ENCODE data around the gene CDK2.
"Not testable (repeated sequence)": the region's sequence is repeated elsewhere in the genome, so short reads cannot be mapped to it uniquely, and the experiment has no call there.

The CDK2 gene

GRCh38 chr12:55966408-55967281, at the start of gene CDK2:
Gene CDK2, plus strand, starts transcription at chr12:55966830. Its CDS starts 179 bp downstream, at chr12:55967009.
- peak; percentile 78 for DNase-seq

- DNase-seq = not testable (repeated sequence)
Observed at GRCh38 chr12:55919032-55919431, 47.6 kb upstream of the CDK2 start.

GRCh38 chr12:55922126-55922525, 44.5 kb upstream of the CDK2 start:
- DNase-seq = no peak

DNA sequence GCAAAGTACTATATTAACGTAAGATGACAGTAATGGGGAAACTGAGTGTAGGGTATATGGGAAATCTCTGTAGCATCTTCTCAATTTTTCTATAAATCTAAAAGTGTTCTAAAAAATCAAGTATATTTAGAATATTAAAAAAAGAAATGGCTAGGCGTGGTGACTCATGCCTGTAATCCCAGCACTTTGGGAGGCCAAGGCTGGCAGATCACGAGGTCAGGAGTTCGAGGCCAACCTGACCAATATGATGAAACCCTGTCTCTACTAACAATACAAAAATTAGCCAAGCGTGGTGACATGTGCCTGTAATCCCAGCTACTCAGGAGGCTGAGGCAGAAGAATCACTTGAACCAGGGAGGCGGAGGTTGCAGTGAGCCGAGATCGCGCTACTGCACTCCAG, 43.0 kb upstream of the CDK2 start:
- DNase-seq = not testable (repeated sequence)

GRCh38 chr12:55925371-55925770, 41.3 kb upstream of the CDK2 start:
- DNase-seq = no peak

DNA sequence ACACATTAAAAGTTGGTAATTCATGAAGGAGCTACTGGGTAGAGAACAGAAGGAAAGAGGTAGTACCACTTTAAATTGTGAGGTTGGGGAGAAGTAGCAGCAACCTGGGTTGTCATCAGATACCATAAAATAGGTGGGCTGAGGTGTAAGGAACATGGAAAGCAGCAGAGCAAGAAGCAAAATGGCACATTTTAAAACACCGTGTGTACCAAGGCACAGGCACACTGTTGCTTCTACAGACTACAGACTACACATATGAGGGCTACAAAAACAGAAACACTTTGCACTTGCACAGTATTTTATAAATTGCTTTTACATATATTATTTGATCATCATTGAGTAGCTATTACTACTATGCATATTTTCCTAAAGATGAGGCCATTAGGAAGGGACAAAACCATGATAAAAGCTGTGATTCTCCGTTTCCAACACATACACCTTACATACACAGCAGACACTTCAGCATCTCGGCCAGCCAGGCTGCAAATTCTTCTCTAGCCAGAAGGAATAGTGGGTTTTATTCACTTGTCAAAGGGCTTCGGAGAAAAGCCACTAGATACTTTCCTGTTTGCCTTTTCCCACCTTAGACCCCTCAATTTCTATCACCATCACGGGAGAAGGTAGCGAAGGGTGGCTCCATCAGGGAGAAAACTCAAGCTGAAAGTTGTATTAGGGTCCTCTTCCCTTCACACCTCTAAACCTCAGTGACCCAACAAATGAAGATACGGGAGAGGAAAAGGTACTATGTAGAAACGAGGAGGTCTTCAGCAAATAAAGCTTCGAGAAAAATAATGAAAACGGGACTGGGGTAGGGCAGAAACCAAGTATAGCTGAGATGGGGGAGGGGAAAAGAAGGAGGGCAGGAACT, 40.5 kb upstream of the CDK2 start:
- DNase-seq = no peak

- peak; percentile 89 for DNase-seq
Observed at GRCh38 chr12:55926738-55927587, 39.7 kb upstream of the CDK2 start.

DNA sequence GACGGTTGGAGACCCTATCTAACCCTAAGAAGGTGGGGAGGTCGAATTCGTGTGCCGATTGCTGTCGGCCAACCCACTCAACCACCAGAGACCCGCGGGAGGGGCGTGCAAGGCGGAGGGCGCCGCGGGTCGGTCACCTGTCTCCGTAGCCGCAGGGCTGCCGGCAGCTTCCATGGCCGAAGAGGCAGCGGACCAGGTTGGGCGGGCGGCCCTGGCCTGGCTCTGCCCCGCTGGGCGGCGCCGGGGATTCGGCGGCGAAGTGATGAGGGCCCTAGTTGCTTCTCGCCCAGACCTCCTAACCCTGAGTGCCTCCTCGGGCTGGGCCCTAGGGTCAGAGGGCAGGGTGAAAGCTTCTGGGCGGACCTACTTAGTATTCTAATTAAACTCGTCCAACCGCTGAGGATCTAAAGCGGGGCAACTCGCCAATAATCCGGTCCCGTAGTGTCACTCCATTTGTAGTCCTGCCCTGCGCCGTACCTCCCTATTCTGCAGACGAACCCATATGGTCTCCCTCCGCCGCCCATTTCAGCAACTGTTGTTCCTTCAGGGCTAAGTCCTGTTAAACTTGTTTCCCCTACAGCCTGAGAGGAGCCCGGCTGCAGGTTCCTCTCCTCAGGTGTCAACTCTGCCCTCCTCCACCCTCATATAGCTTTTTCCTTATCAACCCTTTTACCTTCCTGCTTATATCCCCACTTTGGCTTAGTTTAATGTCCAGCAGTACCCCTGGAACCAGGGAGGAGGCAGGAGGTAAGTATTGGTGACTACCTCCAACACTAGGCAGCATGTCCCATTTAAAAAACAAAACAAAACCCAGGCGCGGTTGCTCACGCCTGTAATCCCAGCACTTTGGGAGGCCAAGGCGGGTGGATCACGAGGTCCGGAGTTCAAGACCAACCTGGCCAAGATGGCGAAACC, 38.8 kb upstream of the CDK2 start, which contains the start of gene PYM1:
Gene PYM1, minus strand, starts transcription at position 307 of the 915 bp plus-strand sequence. Its CDS starts 133 bp downstream, at position 174.
- peak; percentile 70 for DNase-seq

DNA sequence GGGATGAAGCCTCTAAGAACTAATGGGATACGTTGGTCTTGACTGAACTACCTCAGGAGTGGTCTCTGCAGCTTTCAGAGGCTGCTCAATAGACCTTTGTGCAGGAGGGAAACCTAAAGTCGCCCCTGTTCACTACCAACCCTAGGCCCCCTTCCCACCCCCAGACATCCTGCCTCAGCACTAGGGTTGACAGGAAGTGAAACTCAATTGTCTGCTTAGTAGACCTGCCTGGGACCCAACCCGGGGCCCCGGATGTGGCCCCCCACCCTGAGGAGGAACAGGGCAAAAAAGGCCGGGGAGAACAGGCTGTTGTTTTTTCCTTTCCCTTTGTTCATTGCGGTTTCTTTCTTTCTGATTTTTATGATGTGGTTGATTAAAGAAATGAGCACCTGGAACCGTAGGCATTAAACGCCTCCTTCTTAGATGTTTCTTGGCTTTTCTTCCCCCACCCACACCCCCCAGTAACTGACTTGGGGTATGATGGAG, 37.3 kb upstream of the CDK2 start:
- DNase-seq = peak; percentile 90

DNA sequence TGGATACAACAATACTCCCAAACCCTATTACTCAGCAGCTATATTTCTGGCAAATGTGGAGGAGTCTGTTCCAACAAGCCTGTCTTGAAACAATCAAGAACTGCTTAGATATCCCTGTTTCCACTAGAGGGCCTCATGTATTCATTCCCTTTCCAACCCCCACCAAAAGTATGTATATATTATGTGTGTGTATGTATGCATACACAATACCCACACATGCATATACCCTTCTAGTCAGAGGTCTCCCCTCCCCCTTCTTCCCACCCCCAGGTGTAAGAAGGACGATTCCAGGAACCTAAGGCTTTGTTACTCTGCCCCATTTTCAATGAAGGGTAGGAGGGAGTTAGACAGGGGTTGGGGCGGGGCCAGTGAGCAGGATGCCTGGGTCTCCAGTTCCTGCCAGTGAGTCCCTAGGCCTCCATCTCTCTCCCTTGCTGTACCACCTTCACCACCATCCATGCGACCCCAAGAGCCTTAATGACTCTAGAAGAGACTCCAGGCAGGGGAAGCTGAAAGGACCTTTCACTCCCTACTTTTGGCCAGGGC, 35.8 kb upstream of the CDK2 start, which contains the start of gene DGKA:
Gene DGKA, plus strand, starts transcription at position 392 of the 546 bp plus-strand sequence. CDS start 5,342 bp downstream, outside the sequence.
- DNase-seq = peak; percentile 77

- DNase-seq = no peak
Observed at GRCh38 chr12:55931317-55931779, 35.3 kb upstream of the CDK2 start.

DNA sequence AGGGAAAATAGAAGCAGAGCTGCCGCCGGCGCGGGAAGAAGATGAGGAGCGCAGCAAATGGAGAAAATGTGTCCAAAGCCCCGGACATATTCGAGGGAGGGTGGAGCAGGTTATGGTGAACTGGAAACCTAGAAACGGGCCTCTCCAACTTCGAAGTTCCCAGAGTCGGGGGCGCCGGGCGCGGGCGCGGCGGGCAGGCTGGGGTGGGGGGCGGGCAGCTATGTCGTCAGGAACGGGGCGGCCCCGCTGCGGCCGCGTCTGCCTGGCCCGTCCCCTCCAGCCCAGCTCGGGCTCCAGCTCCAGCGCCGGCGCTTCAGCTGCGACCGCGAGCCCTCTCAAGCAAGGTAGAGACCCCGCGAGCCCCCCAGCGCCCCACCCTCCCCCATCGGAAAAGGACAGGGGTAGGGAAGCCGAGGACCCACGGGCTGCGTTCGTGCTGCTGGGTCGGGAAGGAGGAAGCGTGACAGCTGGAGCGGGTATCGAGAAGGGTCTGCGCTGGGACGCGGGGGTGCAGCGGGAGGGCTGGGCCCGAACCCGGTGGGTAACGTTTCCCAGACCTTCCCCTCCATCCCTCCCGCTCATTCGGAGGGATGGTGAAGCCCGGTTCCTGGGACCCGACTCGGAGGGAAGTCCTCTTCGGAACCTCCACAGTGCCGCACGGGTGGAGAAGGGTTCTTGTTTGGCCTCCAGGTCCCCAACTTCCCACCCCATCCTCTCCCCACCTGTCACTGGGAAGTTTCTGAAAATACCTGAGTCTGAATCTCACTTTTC, 34.7 kb upstream of the CDK2 start:
- DNase-seq = peak; percentile 18

- peak; percentile 51 for DNase-seq
Observed at GRCh38 chr12:55932551-55932910, 34.1 kb upstream of the CDK2 start.

DNA sequence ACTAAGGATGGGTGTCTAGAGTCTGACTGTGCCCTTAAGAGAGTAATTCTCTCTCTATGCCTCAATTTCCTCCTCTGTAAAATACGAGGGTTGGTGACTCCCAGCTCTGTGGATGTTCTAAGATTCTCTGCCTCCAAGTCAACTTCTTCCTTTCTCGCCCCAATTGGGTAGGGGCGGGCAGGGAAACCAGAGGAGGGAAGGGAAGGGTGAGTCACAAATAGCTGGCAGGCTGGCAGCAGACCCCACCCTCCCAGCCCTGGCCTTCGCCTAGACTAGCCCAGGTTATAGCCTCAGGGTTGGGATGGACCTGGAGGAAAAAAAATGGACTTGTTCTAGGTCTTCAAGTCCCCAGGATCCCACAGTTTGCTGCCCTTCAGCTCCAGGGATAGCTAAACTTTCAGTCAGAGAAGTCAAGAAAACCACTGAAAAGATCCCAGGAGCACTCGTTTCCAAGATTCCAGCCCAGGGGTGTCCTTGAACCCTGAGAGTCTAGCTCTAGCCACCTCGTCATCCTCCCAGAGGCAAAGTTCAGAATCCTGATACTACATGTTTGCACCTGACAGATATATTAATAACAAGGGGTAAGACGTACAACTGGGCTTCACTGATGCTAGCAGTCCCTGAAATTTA, 33.3 kb upstream of the CDK2 start:
- no peak for DNase-seq

DNA sequence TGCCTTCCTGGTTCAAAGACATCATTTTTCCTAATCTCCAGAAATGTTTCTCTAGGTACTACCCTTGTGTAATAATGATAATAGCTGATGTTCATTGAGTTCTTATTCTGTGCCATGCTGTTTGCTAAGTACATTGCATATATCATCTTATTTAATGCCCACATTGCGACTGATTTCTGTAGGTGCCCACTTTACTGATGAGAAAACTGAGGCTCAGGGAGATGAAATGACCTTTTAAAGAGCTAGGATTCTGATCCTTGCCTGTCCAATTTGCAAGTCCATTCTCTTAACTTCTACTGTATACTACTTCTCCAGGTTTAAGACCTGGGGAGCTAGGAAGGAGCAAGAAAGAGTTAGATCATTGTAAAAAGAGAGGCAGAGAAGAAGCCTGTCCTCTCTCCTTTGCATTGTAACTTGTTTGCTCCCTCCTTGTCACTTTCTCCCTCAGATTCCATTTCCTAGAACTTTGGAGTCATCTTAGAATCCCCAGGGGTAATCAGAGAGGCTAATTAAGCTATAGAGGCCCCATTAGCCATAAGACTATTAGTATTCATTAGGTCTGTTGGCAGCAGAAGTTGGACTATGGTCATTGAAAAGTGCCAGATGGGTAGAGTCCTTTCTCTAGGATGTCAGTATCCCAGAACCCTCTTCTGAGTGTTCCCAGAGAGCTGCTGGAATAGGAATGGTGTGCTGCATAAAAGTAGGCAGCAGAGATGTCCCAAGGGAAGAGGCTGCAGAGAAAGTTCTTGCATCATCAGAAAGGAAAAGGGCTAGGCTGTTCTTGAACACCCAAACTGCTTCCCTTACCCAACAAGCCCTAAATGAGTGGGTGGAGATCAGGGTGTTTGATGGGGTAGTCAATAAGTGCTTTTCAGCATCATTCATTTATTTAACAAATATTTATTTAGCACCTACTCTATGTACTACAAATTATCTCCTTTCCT, 32.6 kb upstream of the CDK2 start:
- DNase-seq = no peak

DNA sequence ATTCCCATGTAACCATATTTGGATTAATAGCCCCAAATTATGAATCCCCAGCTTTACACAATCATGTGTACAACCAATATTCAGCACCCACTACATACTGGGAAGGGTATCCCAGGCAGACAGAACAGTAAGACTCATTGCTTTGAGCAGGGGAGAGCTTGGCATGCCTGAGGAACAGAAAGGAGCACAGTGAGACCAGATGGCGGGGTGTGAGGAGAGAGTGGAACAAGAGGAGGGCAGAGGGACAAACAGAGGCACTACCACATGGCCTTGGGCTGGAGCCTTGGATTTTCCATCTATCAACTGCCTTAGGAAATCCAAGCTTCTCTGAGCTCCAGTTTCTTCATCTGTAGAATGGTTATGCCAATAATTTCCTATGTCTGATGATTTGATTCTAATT, 31.9 kb upstream of the CDK2 start:
- DNase-seq = no peak

GRCh38 chr12:55935738-55936151, 30.9 kb upstream of the CDK2 start:
- DNase-seq = peak; percentile 14

DNA sequence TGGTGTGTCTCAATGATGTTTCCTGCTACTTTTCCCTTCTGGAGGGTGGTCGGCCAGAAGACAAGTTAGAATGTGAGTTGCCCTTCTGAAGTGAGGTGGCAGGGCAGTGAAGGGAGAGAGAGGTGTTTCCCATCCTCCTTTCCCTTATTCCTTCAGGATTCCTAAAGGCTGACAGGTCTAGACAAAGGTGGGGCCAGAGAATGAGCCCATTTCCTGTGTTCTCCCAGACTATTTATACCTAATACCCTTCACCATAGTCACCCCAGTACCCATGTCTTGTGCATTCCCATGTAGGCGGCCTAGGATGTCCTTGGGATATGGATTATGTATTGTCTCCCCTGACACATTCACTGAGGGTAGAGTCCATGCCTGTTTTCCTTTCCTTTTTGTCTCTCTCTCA, 28.6 kb upstream of the CDK2 start:
- no peak for DNase-seq
